ENCODE results near the gene CGNL1.

CGNL1 gene

GRCh38 chr15:57386976-57387375, 10.7 kb downstream of the CGNL1 start:
- Histone ChIP-seq H3K79me2 (ENCODE audit: insufficient read depth, low read length) (no peaks in the 10 kb centered on the region), H3K9me2 (replicated peaks; ENCODE audit: insufficient read depth, low read length) (no peaks in the 10 kb centered on the region), H4K20me1 (ENCODE audit: low read depth, low read length) (no peaks in the 10 kb centered on the region), H3K9me3 (ENCODE audit: insufficient read depth, low read length) (no peaks in the 10 kb centered on the region), H3K9ac (ENCODE audit: low read length) (no peak overlapping the region), H3K4me2 (ENCODE audit: low read depth, low read length, poor library complexity, severe bottlenecking) (no peak overlapping the region), H3K27me3 (ENCODE audit: low read length) (no peaks in the 10 kb centered on the region), H3K4me3 (ENCODE audit: insufficient read depth, low read length, poor library complexity, severe bottlenecking) (no peak overlapping the region), H3F3A (ENCODE audit: insufficient read depth) (no peaks in the 10 kb centered on the region), H3K36me3 (ENCODE audit: low read length) (no peaks in the 10 kb centered on the region), H2AFZ (ENCODE audit: low read depth, low read length, severe bottlenecking) (no peak overlapping the region), H3K27ac (ENCODE audit: low read depth, low read length) (no peak overlapping the region)
- TF ChIP-seq EZH2phosphoT487 (conservative IDR thresholded peaks at IDR 0.05; ENCODE audit: low read length), result no peak
- no peak for TF ChIP-seq CTCF (IDR thresholded peaks at IDR 0.05; ENCODE audit: insufficient read depth, low read length, poor library complexity, severe bottlenecking)

- Histone ChIP-seq H4K20me1 (ENCODE audit: low read depth, low read length) (no peaks in the 10 kb centered on the region), H3K9ac (ENCODE audit: low read length) (no peak overlapping the region), H3K4me3 (ENCODE audit: insufficient read depth, low read length, poor library complexity, severe bottlenecking) (no peak overlapping the region), H3K27ac (ENCODE audit: low read depth, low read length) (no peak overlapping the region), H3F3A (ENCODE audit: insufficient read depth) (no peaks in the 10 kb centered on the region), H2AFZ (ENCODE audit: low read depth, low read length, severe bottlenecking) (no peak overlapping the region), H3K4me2 (ENCODE audit: low read depth, low read length, poor library complexity, severe bottlenecking) (no peak overlapping the region), H3K36me3 (ENCODE audit: low read length) (no peaks in the 10 kb centered on the region), H3K79me2 (ENCODE audit: insufficient read depth, low read length) (no peaks in the 10 kb centered on the region), H3K27me3 (ENCODE audit: low read length) (no peaks in the 10 kb centered on the region), H3K9me2 (replicated peaks; ENCODE audit: insufficient read depth, low read length) (no peaks in the 10 kb centered on the region), H3K9me3 (ENCODE audit: insufficient read depth, low read length) (no peaks in the 10 kb centered on the region)
- TF ChIP-seq CTCF (IDR thresholded peaks at IDR 0.05; ENCODE audit: insufficient read depth, low read length, poor library complexity, severe bottlenecking) (no peak), EZH2phosphoT487 (conservative IDR thresholded peaks at IDR 0.05; ENCODE audit: low read length) (no peak)
Measured at GRCh38 chr15:57387564-57388076, 11.3 kb downstream of the CGNL1 start.

- Histone ChIP-seq H3K9ac (ENCODE audit: low read length) (no peak overlapping the region), H3K79me2 (ENCODE audit: insufficient read depth, low read length) (no peaks in the 10 kb centered on the region), H2AFZ (ENCODE audit: low read depth, low read length, severe bottlenecking) (no peak overlapping the region), H3K4me3 (ENCODE audit: insufficient read depth, low read length, poor library complexity, severe bottlenecking) (no peak overlapping the region), H3F3A (ENCODE audit: insufficient read depth) (no peaks in the 10 kb centered on the region), H3K27me3 (ENCODE audit: low read length) (no peaks in the 10 kb centered on the region), H4K20me1 (ENCODE audit: low read depth, low read length) (no peaks in the 10 kb centered on the region), H3K36me3 (ENCODE audit: low read length) (no peaks in the 10 kb centered on the region), H3K4me2 (ENCODE audit: low read depth, low read length, poor library complexity, severe bottlenecking) (no peak overlapping the region), H3K9me3 (ENCODE audit: insufficient read depth, low read length) (no peaks in the 10 kb centered on the region), H3K27ac (ENCODE audit: low read depth, low read length) (no peak overlapping the region), H3K9me2 (replicated peaks; ENCODE audit: insufficient read depth, low read length) (no peaks in the 10 kb centered on the region)
- TF ChIP-seq CTCF (IDR thresholded peaks at IDR 0.05; ENCODE audit: insufficient read depth, low read length, poor library complexity, severe bottlenecking) (no peak), EZH2phosphoT487 (conservative IDR thresholded peaks at IDR 0.05; ENCODE audit: low read length) (no peak)
Measured at GRCh38 chr15:57388464-57388863, 12.2 kb downstream of the CGNL1 start.

Data from SU-DHL-6 (cell line).